ENCODE data around the gene MBTD1. TPM values are rescaled to one million over a fixed set of nuclear protein-coding genes. Genes with fewer than 3 reads are reported as not detected.

The MBTD1 gene
- total and polyA plus RNA-seq, 2 experiments from 2014 or later = 3.2 to 24.2 TPM

DNA sequence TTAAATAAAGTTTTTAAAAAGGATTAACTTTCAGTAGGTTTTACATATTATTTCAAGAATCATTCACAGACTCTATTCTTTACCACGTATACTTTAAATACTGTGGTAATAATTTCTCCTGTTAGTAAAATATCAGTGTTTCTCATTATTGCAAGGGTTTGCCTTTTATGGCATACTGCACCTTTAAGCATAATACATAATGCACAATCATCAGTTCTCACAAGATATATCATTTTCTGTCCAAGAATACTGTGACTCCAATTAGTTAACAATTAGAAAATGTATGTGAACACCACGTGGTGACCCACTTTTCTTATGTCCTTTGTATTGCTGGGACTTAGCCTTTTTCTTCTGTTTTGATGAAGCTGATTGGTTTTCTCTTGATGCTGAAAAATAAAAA is 68.0 kb downstream of the MBTD1 start:
- WGBS (ENCODE audit: low lambda C conversion rate, missing lambda C conversion rate) = 95% methylated on average over 2 of the region's 2 CpGs
- Histone ChIP-seq H3K9me2 (replicated peaks; ENCODE audit: insufficient read depth) (no peaks in the 10 kb centered on the region), H3K36me3 (replicated peaks; ENCODE audit: insufficient read depth, low read depth) (no peaks in the 10 kb centered on the region), H4K20me1 (ENCODE audit: insufficient read depth, poor library complexity, severe bottlenecking) (no peaks in the 10 kb centered on the region), H3K9me3 (ENCODE audit: low read depth) (no peaks in the 10 kb centered on the region), H3K4me2 (no peak overlapping the region), H3K27me3 (no peaks in the 10 kb centered on the region), H3K4me1 (ENCODE audit: insufficient read depth) (no peaks in the 10 kb centered on the region), H2AFZ (no peak overlapping the region), H3K4me3 (no peak overlapping the region), H3K27ac (no peak overlapping the region), H3K79me2 (no peaks in the 10 kb centered on the region)
- no peak for TF ChIP-seq EZH2phosphoT487 (IDR thresholded peaks at IDR 0.05; ENCODE audit: low read depth, severe bottlenecking, unreplicated experiment)
- TF ChIP-seq EZH2 (IDR thresholded peaks at IDR 0.05; ENCODE audit: borderline replicate concordance) = no peak
- no peak for TF ChIP-seq CTCF (IDR thresholded peaks at IDR 0.05; ENCODE audit: poor library complexity)
- no peak for DNase-seq (ENCODE audit: low spot score)

DNA sequence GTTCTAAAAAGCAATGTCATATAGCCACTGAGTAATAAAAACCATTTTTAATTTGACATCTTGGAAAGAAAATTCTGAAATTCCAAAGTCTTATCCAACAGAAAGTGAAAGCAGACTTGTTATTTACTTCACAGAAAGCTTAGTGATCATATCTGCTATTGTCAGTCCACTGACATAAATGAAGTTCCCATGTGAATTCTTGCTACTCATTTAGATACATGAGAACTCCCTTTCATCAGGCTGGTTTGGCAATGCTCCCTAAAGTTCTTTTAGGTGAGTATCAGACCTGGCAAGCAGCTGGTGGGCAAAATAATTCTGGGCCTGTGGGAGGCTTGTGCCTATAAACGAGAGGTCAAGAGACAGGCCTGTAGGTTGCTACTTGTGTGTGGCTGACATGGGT is 70.2 kb downstream of the MBTD1 start:
- H3K4me2 ChIP-seq = no peak overlapping the region
- no peak overlapping the region for H3K4me3 ChIP-seq
- no peak overlapping the region for H2AFZ ChIP-seq
- H3K27ac ChIP-seq = no peak overlapping the region
- no peaks in the 10 kb centered on the region for H3K4me1 ChIP-seq (ENCODE audit: insufficient read depth)
- 88% methylated on average over 1 of the region's 1 CpG for WGBS (ENCODE audit: low lambda C conversion rate, missing lambda C conversion rate)
- H3K79me2 ChIP-seq = no peaks in the 10 kb centered on the region
- no peaks in the 10 kb centered on the region for H3K27me3 ChIP-seq
- no peaks in the 10 kb centered on the region for H4K20me1 ChIP-seq (ENCODE audit: insufficient read depth, poor library complexity, severe bottlenecking)
- no peak for DNase-seq (ENCODE audit: low spot score)
- no peaks in the 10 kb centered on the region for H3K9me2 ChIP-seq (replicated peaks; ENCODE audit: insufficient read depth)
- no peaks in the 10 kb centered on the region for H3K36me3 ChIP-seq (replicated peaks; ENCODE audit: insufficient read depth, low read depth)
- H3K9me3 ChIP-seq (ENCODE audit: low read depth) = no peaks in the 10 kb centered on the region
- TF ChIP-seq CTCF (IDR thresholded peaks at IDR 0.05; ENCODE audit: poor library complexity) (no peak), EZH2phosphoT487 (IDR thresholded peaks at IDR 0.05; ENCODE audit: low read depth, severe bottlenecking, unreplicated experiment) (no peak), EZH2 (IDR thresholded peaks at IDR 0.05; ENCODE audit: borderline replicate concordance) (no peak)

DNA sequence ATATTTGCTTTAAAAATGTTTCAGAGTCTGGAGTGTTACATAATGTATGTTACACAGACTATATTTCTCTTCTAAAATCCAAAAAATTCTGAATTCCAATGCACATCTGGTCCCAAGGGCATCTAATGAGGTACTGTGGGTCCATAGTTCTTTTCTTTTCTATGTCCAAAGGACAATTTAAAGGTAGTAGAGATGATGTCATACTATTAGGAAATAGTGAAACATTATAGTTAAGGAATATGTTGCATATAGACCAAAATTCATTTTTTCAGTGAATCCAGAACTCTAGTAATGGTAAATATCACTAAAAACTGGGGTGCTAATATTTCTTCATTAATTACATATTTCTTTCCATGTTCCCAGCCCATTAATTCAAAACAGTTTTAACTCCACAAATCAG is 70.7 kb downstream of the MBTD1 start:
- no peak overlapping the region for H3K4me3 ChIP-seq

More for the DNA sequence above, 70.7 kb downstream of the MBTD1 start:
- H3K27me3 ChIP-seq = no peaks in the 10 kb centered on the region
- TF ChIP-seq EZH2phosphoT487 (IDR thresholded peaks at IDR 0.05; ENCODE audit: low read depth, severe bottlenecking, unreplicated experiment) (no peak), EZH2 (IDR thresholded peaks at IDR 0.05; ENCODE audit: borderline replicate concordance) (no peak), CTCF (IDR thresholded peaks at IDR 0.05; ENCODE audit: poor library complexity) (no peak)
- DNase-seq (ENCODE audit: low spot score) = no peak
- no peaks in the 10 kb centered on the region for H3K79me2 ChIP-seq
- no peak overlapping the region for H3K4me2 ChIP-seq
- H3K36me3 ChIP-seq (replicated peaks; ENCODE audit: insufficient read depth, low read depth) = no peaks in the 10 kb centered on the region
- H3K27ac ChIP-seq = no peak overlapping the region
- no peak overlapping the region for H2AFZ ChIP-seq
- no peaks in the 10 kb centered on the region for H4K20me1 ChIP-seq (ENCODE audit: insufficient read depth, poor library complexity, severe bottlenecking)
- no peaks in the 10 kb centered on the region for H3K9me2 ChIP-seq (replicated peaks; ENCODE audit: insufficient read depth)
- no peaks in the 10 kb centered on the region for H3K9me3 ChIP-seq (ENCODE audit: low read depth)
- H3K4me1 ChIP-seq (ENCODE audit: insufficient read depth) = no peaks in the 10 kb centered on the region

Data from hepatocyte (in vitro differentiated cells).